ENCODE data around the gene LRRN3.

LRRN3 gene

GRCh38 chr7:111094419-111094818 is 3.5 kb downstream of the LRRN3 start:
- no peak overlapping the region for H3K4me3 ChIP-seq (ENCODE audit: low read depth, low read length)
- TF ChIP-seq CTCF (IDR thresholded peaks at IDR 0.05; ENCODE audit: low read depth, low read length): no peak

DNA sequence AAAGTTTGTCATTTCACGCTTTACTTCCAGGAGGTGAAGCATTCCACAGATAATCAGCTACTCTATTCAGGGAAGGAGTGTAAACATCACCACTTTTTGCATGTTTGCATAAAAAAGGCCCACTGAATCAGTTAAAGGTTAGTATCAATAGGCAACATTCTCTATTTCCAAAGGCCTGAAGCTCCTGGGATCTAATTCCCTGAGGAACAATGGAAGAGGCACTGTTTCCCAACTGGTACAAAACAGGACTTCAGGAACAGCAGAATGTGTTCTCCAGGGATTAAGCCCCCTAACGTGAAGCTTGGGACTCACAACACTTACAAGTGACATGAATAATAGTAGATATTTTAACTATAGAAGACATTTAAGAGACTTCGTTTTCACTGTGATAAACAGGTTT is 6.1 kb downstream of the LRRN3 start:
- TF ChIP-seq CTCF (IDR thresholded peaks at IDR 0.05; ENCODE audit: low read depth, low read length): no peak
- H3K4me3 ChIP-seq (ENCODE audit: low read depth, low read length): no peak overlapping the region

DNA sequence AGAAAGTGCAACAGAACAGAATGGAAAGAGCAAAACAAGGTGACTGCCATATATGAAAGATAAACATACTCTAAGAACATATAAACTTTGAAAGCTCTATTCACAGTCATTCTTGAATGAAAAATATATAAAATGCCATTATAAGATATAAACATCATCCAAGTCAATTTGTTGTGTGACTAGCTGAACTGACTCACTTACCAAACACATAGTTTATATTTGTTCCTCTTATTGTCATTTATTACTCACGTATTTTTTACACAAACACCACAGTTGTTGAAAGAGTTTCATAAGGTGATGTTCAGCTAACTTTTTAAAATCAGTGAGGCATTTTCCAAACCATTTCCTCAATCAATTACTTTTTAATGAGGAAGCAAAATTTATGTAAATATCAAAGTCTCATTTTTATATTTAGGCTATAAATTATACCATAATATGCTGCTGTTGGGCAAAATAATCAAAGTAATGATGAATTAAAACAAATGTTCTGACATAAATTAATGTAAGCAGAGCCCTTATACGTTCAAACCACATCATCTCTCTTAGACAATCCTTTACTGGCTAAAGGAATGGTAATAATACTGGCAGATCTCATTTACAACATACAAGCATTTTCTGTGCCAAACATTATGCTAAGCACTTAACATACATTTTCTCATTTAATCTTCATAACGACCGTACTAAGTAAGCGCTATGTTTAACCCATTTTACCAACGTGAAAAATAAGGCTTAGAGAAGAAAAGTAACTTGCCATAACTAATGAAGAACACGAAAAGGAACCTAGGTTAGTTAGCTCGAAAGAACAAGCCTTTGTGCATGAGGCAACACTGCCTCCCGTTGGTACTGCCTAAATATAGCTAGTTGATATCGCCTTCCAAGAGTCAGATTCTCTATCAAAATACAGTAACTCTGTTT is 7.3 kb downstream of the LRRN3 start:
- H3K4me3 ChIP-seq (ENCODE audit: low read depth, low read length): no peak overlapping the region
- peak; percentile 64 for TF ChIP-seq CTCF (IDR thresholded peaks at IDR 0.05; ENCODE audit: low read depth, low read length)

- no peak overlapping the region for H3K4me3 ChIP-seq (ENCODE audit: low read depth, low read length)
These were observed 8.0 kb downstream of the LRRN3 start for GRCh38 chr7:111098926-111099250.

GRCh38 chr7:111101856-111102646 is 11.1 kb downstream of the LRRN3 start:
- no peak overlapping the region for H3K4me3 ChIP-seq (ENCODE audit: low read depth, low read length)
- no peak for TF ChIP-seq CTCF (IDR thresholded peaks at IDR 0.05; ENCODE audit: low read depth, low read length)

More at GRCh38 chr7:111098926-111099250, 8.0 kb downstream of the LRRN3 start:
- no peak for TF ChIP-seq CTCF (IDR thresholded peaks at IDR 0.05; ENCODE audit: low read depth, low read length)

- TF ChIP-seq CTCF (IDR thresholded peaks at IDR 0.05; ENCODE audit: low read depth, low read length): no peak
These were observed 12.2 kb downstream of the LRRN3 start for GRCh38 chr7:111103136-111103535.

More at GRCh38 chr7:111103136-111103535, 12.2 kb downstream of the LRRN3 start:
- H3K4me3 ChIP-seq (ENCODE audit: low read depth, low read length): no peak overlapping the region
